Caco-2 (cell line): ENCODE measurements around the gene NMNAT1. TPM values are rescaled to one million over a fixed set of nuclear protein-coding genes. Genes with fewer than 3 reads are reported as not detected.

ENCODE experiments used
- BruUV-seq: library from RNA; stranded (reverse); fragments of 400-500 nt; replicated peaks from 2 replicates; lab custom pipeline; 2021; lab: Mats Ljungman, UMichigan
- CTCF ChIA-PET: fragments of 300-600 bp; sonication (Branson Sonifier 250); formaldehyde crosslinking; loops from one replicate; lab custom pipeline; 2022; ENCODE audit warnings: antibody characterized with exemption; lab: Charles Lee
- POLR2A ChIA-PET: fragments of 300-600 bp; sonication (Branson Sonifier 250); formaldehyde crosslinking; loops from one replicate; lab custom pipeline; 2022; ENCODE audit warnings: antibody characterized with exemption; lab: Charles Lee
- DNase-seq, 2 experiments: peaks; one replicate each; pipeline versions ENCODE4 v3.0.0 to v3.0.0-alpha.2; 2020 to 2022
- H3K27me3 ChIP-seq: replicated peaks from 2 replicates; pipeline ENCODE4 v1.6.0; 2011; ENCODE audit warnings: low read length; ENCODE audit not compliant: control insufficient read depth, insufficient read depth
- H3K36me3 ChIP-seq: 2 replicates; pipeline ENCODE4 v1.5.1; 2011; ENCODE audit warnings: low read length; ENCODE audit not compliant: control insufficient read depth, insufficient read depth
- H3K4me1 ChIP-seq: fragments of 250-450 bp; sonication (Bioruptor Pico); 2 replicates; pipeline ENCODE4 v1.5.1; 2020; ENCODE audit warnings: mild to moderate bottlenecking
- H3K4me3 ChIP-seq: 2 replicates; pipeline ENCODE4 v1.5.1; 2011; ENCODE audit warnings: low read depth, mild to moderate bottlenecking, control low read depth, low read length
- H3K9me3 ChIP-seq: fragments of 250-450 bp; sonication (Bioruptor Pico); 2 replicates; pipeline ENCODE4 v1.5.1; 2020; ENCODE audit warnings: mild to moderate bottlenecking, moderate library complexity
- H3K27ac Mint-ChIP-seq: one replicate; pipeline ENCODE4 v1.8.0; 2022; ENCODE audit warnings: mixed read lengths; ENCODE audit not compliant: unreplicated experiment
- H3K27me3 Mint-ChIP-seq: one replicate; pipeline ENCODE4 v1.8.0; 2022; ENCODE audit warnings: mixed read lengths; ENCODE audit not compliant: insufficient read depth, unreplicated experiment
- H3K36me3 Mint-ChIP-seq: one replicate; pipeline ENCODE4 v1.8.0; 2022; ENCODE audit warnings: mild to moderate bottlenecking, mixed read lengths; ENCODE audit not compliant: insufficient read depth, unreplicated experiment
- H3K4me1 Mint-ChIP-seq: one replicate; pipeline ENCODE4 v1.8.0; 2022; ENCODE audit warnings: low read depth, mixed read lengths; ENCODE audit not compliant: unreplicated experiment
- H3K4me3 Mint-ChIP-seq: one replicate; pipeline ENCODE4 v1.8.0; 2022; ENCODE audit warnings: mild to moderate bottlenecking, moderate library complexity, mixed read lengths; ENCODE audit not compliant: unreplicated experiment
- H3K9me3 Mint-ChIP-seq: one replicate; pipeline ENCODE4 v1.8.0; 2022; ENCODE audit warnings: mixed read lengths; ENCODE audit not compliant: unreplicated experiment
- intact Hi-C: fragments of 100-400 bp; cut with micrococcal nuclease; formaldehyde crosslinking; loops from one replicate; pipeline ENCODE4 v1.10.0; 2022; ENCODE audit not compliant: unreplicated experiment
- total RNA-seq: library from RNA; stranded (reverse); gene quantifications from 2 replicates; pipeline ENCODE4 v1.2.3, GENCODE V29; 2022
- TF ChIP-seq, protein P1 (sequence below), 2 experiments: fragments of 200-600 bp in 1 of 2; IDR thresholded peaks; 1 replicate in 1 of 2; 2 replicates in 1 of 2; pipeline versions ENCODE4 v1.5.1 to v1.8.0; 2011 to 2022; ENCODE audit warnings: antibody characterized with exemption in 1 of 2, control low read depth in 1 of 2, inconsistent platforms in 1 of 2, low read depth in 1 of 2, low read length in 1 of 2, mild to moderate bottlenecking in 1 of 2, moderate library complexity in 1 of 2; ENCODE audit not compliant: insufficient read depth in 1 of 2, severe bottlenecking in 1 of 2, unreplicated experiment in 1 of 2

Gene NMNAT1
- total RNA-seq, 1 experiment from 2014 or later, result 3.8 TPM

- Mint-ChIP-seq H3K27ac (no peak overlapping the region), H3K9me3 (no peaks in the 10 kb centered on the region), H3K4me1 (peaks cover 32% of the 10 kb centered on the region), H3K36me3 (no peaks in the 10 kb centered on the region), H3K4me3 (no peak overlapping the region), H3K27me3 (no peaks in the 10 kb centered on the region)
- no peaks in the 10 kb centered on the region for H3K9me3 ChIP-seq
- H3K27me3 ChIP-seq, result no peaks in the 10 kb centered on the region
- H3K4me1 ChIP-seq, result 0 out of 2 replicates have a peak, but pooled peaks cover 5% of the 10 kb centered on the region
- intact Hi-C loops, result no loop called here
- DNase-seq, result no peak
- CTCF ChIA-PET, result interaction anchor here (1.6 kb wide), 1 partner anchor 10 kb away, joined by 7 read pairs; no protein-coding TSS in a partner anchor
- POLR2A ChIA-PET, result no interaction called here
- no TSS peak for BruUV-seq
- no peaks in the 10 kb centered on the region for H3K36me3 ChIP-seq
- TF ChIP-seq, protein P1, sequence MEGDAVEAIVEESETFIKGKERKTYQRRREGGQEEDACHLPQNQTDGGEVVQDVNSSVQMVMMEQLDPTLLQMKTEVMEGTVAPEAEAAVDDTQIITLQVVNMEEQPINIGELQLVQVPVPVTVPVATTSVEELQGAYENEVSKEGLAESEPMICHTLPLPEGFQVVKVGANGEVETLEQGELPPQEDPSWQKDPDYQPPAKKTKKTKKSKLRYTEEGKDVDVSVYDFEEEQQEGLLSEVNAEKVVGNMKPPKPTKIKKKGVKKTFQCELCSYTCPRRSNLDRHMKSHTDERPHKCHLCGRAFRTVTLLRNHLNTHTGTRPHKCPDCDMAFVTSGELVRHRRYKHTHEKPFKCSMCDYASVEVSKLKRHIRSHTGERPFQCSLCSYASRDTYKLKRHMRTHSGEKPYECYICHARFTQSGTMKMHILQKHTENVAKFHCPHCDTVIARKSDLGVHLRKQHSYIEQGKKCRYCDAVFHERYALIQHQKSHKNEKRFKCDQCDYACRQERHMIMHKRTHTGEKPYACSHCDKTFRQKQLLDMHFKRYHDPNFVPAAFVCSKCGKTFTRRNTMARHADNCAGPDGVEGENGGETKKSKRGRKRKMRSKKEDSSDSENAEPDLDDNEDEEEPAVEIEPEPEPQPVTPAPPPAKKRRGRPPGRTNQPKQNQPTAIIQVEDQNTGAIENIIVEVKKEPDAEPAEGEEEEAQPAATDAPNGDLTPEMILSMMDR (IDR thresholded peaks at IDR 0.05; ENCODE audit: insufficient read depth in 1 of 2, low read depth in 1 of 2, low read length in 1 of 2, severe bottlenecking in 1 of 2, unreplicated experiment in 1 of 2), result no peak
- H3K4me3 ChIP-seq, result no peak overlapping the region
Observed at GRCh38 chr1:9903801-9904527, 39.3 kb upstream of the NMNAT1 start.

- H3K36me3 ChIP-seq, result no peaks in the 10 kb centered on the region
- BruUV-seq, result no TSS peak
- ChIA-PET CTCF (interaction anchor here (1.6 kb wide), 1 partner anchor 10 kb away, joined by 7 read pairs; no protein-coding TSS in a partner anchor), POLR2A (no interaction called here)
- H3K27me3 Mint-ChIP-seq, result no peaks in the 10 kb centered on the region
- H3K9me3 Mint-ChIP-seq, result no peaks in the 10 kb centered on the region
- H3K27ac Mint-ChIP-seq, result no peak overlapping the region
- intact Hi-C loops, result no loop called here
- no peaks in the 10 kb centered on the region for H3K27me3 ChIP-seq
- no peak overlapping the region for H3K4me3 Mint-ChIP-seq
- H3K4me1 ChIP-seq, result 0 out of 2 replicates have a peak, but pooled peaks cover 8% of the 10 kb centered on the region
- no peak overlapping the region for H3K4me3 ChIP-seq
- DNase-seq, result no peak
- peaks cover 32% of the 10 kb centered on the region for H3K4me1 Mint-ChIP-seq
- H3K36me3 Mint-ChIP-seq, result no peaks in the 10 kb centered on the region
- TF ChIP-seq, protein P1 (IDR thresholded peaks at IDR 0.05; ENCODE audit: insufficient read depth in 1 of 2, low read depth in 1 of 2, low read length in 1 of 2, severe bottlenecking in 1 of 2, unreplicated experiment in 1 of 2), result no peak
- no peaks in the 10 kb centered on the region for H3K9me3 ChIP-seq
Observed at GRCh38 chr1:9904596-9904995, 38.7 kb upstream of the NMNAT1 start.

DNA sequence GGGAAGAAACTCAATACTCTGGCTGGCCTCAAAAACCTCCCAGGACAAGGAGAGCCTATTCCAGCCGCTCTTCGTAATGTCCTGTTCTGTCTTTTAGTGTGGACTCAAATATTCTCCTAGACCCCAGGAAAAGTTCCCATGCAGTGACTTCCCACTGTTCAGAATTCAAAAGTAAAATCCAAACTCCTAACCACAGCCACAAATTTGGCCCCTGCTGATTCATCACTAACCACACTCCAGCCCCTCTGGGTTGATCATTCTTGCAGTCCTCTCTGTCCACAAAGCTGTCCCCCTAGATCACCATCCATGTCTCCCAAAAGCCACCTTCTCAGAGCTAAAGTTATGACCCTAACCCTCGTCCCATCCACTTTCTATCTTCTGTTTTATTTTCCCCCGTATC is 38.3 kb upstream of the NMNAT1 start:
- DNase-seq, result no peak

More for the DNA sequence above, 38.3 kb upstream of the NMNAT1 start:
- intact Hi-C loops, result no loop called here
- no peaks in the 10 kb centered on the region for H3K36me3 ChIP-seq
- H3K36me3 Mint-ChIP-seq, result no peaks in the 10 kb centered on the region
- BruUV-seq, result no TSS peak
- no peak overlapping the region for H3K4me3 Mint-ChIP-seq
- TF ChIP-seq, protein P1 (IDR thresholded peaks at IDR 0.05; ENCODE audit: insufficient read depth in 1 of 2, low read depth in 1 of 2, low read length in 1 of 2, severe bottlenecking in 1 of 2, unreplicated experiment in 1 of 2), result no peak
- CTCF ChIA-PET, result interaction anchor here (1.6 kb wide), 1 partner anchor 9 kb away, joined by 7 read pairs; no protein-coding TSS in a partner anchor
- no peak overlapping the region for H3K4me3 ChIP-seq
- POLR2A ChIA-PET, result no interaction called here
- H3K9me3 Mint-ChIP-seq, result no peaks in the 10 kb centered on the region
- peaks cover 32% of the 10 kb centered on the region for H3K4me1 Mint-ChIP-seq
- H3K27me3 ChIP-seq, result no peaks in the 10 kb centered on the region
- no peaks in the 10 kb centered on the region for H3K27me3 Mint-ChIP-seq
- H3K27ac Mint-ChIP-seq, result no peak overlapping the region
- 0 out of 2 replicates have a peak, but pooled peaks cover 8% of the 10 kb centered on the region for H3K4me1 ChIP-seq
- H3K9me3 ChIP-seq, result no peaks in the 10 kb centered on the region
